Measurements from ENCODE around the gene PIGU. TPM values are rescaled to one million over a fixed set of nuclear protein-coding genes. Genes with fewer than 3 reads are reported as not detected.
A peak's percentile ranks its signal among the peaks of the same experiment; 100 is the strongest.

The PIGU gene
- total RNA-seq, 1 donor: 9.0 TPM

DNA sequence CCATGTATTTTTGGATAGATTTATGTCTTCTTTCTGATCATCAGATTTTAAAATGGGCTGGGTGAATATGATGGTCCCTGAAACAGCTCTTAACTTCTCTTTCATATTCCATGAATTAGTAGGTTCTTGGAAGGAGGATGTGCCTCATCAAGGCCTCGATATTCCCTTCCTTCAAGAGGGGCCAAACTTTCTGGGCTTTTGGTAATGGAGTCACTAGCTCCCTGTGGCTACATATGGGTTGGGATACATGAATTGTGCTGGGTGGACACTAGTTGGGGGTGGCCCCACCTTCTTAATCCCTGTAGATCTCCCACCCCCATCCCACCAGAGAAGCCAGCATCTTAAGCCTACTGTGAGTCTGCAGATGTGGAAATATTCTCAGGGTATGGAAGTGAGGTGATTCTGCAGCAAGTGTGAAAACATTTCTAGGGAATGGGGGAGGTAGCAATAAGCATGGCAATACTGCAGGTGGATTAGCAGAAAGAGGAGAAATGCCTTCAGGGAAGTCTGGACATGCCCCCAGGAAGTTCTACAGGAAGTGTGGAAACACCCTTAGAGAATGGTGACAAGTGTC, 29.5 kb upstream of the PIGU start:
- no peak overlapping the region for H3K4me3 ChIP-seq (ENCODE audit: insufficient read depth, low read length)
- H3K27ac ChIP-seq (ENCODE audit: low read depth, low read length): no peak overlapping the region

DNA sequence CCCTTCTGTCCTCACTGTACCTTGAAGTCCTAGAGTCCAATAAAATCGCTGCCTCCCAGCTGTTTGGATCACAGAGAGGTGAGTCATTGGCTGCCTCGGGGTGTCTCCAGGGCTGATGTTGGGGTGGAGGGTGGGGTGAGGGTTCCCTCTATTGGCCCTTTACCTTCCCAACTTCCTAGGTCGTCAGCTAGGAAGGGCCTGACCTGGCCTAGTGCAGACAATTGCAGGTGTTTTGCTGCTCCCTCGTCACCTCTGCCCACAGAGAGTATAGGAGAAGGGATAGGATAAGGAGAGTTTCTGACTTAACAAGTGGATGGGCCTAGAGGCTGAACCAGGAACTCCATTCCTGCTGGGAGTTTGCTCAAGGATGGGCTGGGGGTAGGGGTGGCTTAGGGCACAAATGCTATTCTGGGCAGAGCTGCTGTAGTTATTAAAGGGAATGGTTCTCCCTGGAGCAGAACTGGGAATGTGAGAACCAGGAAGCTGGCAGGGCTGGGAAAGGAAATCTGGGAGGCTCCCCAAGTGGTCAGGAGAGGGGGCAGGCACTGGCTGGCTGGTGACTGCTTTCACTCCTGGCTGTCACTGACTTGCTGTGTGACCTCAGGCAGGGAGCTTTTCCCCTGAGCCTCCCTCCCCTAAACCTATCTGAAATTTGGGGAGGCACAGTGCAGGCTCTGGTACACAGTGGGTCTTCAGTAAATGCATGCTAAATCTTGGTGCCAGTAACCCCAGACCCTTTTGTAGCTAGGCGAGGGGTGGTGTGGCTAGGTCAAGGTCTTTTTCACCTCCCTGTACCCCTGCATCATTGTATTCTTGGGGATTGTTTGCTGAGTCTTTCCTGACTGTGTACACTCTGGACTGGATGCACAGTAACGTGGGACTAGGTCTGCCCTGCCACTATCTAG, 28.8 kb upstream of the PIGU start:
- TF ChIP-seq, protein P1, sequence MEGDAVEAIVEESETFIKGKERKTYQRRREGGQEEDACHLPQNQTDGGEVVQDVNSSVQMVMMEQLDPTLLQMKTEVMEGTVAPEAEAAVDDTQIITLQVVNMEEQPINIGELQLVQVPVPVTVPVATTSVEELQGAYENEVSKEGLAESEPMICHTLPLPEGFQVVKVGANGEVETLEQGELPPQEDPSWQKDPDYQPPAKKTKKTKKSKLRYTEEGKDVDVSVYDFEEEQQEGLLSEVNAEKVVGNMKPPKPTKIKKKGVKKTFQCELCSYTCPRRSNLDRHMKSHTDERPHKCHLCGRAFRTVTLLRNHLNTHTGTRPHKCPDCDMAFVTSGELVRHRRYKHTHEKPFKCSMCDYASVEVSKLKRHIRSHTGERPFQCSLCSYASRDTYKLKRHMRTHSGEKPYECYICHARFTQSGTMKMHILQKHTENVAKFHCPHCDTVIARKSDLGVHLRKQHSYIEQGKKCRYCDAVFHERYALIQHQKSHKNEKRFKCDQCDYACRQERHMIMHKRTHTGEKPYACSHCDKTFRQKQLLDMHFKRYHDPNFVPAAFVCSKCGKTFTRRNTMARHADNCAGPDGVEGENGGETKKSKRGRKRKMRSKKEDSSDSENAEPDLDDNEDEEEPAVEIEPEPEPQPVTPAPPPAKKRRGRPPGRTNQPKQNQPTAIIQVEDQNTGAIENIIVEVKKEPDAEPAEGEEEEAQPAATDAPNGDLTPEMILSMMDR (IDR thresholded peaks at IDR 0.05; ENCODE audit: extremely low read depth, low read depth, low read length): no peak
- peaks cover 27% of the 10 kb centered on the region for H3K4me1 ChIP-seq (ENCODE audit: insufficient read depth, low read length)
- H3K27ac ChIP-seq (ENCODE audit: low read depth, low read length): peak overlapping the region; percentile 84
- DNase-seq (ENCODE audit: insufficient read length, low spot score, missing footprints): peak; percentile 93
- H3K79me2 ChIP-seq (ENCODE audit: insufficient read depth, low read length): peaks cover 4% of the 10 kb centered on the region
- H3K4me2 ChIP-seq (ENCODE audit: insufficient read depth, low read length): peak overlapping the region; percentile 98
- H3K27me3 ChIP-seq (ENCODE audit: insufficient read depth, low read length): peaks cover 4% of the 10 kb centered on the region
- peak overlapping the region; percentile 88 for H3K4me3 ChIP-seq (ENCODE audit: insufficient read depth, low read length)
- no peaks in the 10 kb centered on the region for H3K9me3 ChIP-seq (ENCODE audit: low read depth, low read length)
- no peaks in the 10 kb centered on the region for H3K36me3 ChIP-seq (ENCODE audit: insufficient read depth, low read length)
- no peak overlapping the region for H2AFZ ChIP-seq (ENCODE audit: low read length)
- peaks cover 4% of the 10 kb centered on the region for H4K20me1 ChIP-seq (ENCODE audit: insufficient read depth, low read length)

More for the DNA sequence above, 29.5 kb upstream of the PIGU start:
- no peak overlapping the region for H3K4me2 ChIP-seq (ENCODE audit: insufficient read depth, low read length)
- H3K36me3 ChIP-seq (ENCODE audit: insufficient read depth, low read length): peaks cover 3% of the 10 kb centered on the region
- H3K4me1 ChIP-seq (ENCODE audit: insufficient read depth, low read length): peaks cover 27% of the 10 kb centered on the region
- H2AFZ ChIP-seq (ENCODE audit: low read length): no peak overlapping the region
- no peak for DNase-seq (ENCODE audit: insufficient read length, low spot score, missing footprints)
- H4K20me1 ChIP-seq (ENCODE audit: insufficient read depth, low read length): peaks cover 6% of the 10 kb centered on the region
- H3K9me3 ChIP-seq (ENCODE audit: low read depth, low read length): no peaks in the 10 kb centered on the region
- peaks cover 4% of the 10 kb centered on the region for H3K79me2 ChIP-seq (ENCODE audit: insufficient read depth, low read length)
- peaks cover 4% of the 10 kb centered on the region for H3K27me3 ChIP-seq (ENCODE audit: insufficient read depth, low read length)
- TF ChIP-seq, protein P1 (IDR thresholded peaks at IDR 0.05; ENCODE audit: extremely low read depth, low read depth, low read length): no peak

DNA sequence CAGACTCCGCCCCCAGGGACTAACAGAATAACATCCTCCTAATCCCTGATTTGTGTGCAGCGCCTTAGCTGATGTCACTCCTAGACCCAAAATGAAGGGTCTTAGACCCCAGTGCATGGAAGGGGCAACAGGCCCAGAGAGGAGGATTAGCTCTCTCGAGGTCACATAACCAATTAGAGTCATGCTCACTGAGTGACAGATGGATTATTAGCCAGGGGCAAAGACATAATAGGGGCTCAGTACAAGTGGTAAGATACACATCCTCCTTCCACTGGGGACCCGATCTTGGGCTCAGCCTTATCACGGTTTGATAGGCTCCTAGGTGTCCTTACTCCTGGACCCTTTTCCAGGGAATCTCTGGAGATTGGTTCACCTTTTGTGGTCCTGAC, 28.1 kb upstream of the PIGU start:
- DNase-seq (ENCODE audit: insufficient read length, low spot score, missing footprints): no peak
- Histone ChIP-seq H3K79me2 (ENCODE audit: insufficient read depth, low read length) (peaks cover 4% of the 10 kb centered on the region), H3K4me2 (ENCODE audit: insufficient read depth, low read length) (peak overlapping the region; percentile 98), H3K9me3 (ENCODE audit: low read depth, low read length) (no peaks in the 10 kb centered on the region), H4K20me1 (ENCODE audit: insufficient read depth, low read length) (no peaks in the 10 kb centered on the region), H3K27me3 (ENCODE audit: insufficient read depth, low read length) (peaks cover 4% of the 10 kb centered on the region), H3K27ac (ENCODE audit: low read depth, low read length) (peak overlapping the region; percentile 84), H3K4me1 (ENCODE audit: insufficient read depth, low read length) (peaks cover 21% of the 10 kb centered on the region), H3K36me3 (ENCODE audit: insufficient read depth, low read length) (no peaks in the 10 kb centered on the region), H2AFZ (ENCODE audit: low read length) (peak overlapping the region; percentile 86), H3K4me3 (ENCODE audit: insufficient read depth, low read length) (peak overlapping the region; percentile 88)
- TF ChIP-seq, protein P1 (IDR thresholded peaks at IDR 0.05; ENCODE audit: extremely low read depth, low read depth, low read length): no peak

Measured in osteoblast (primary cell).